Measurements from ENCODE around the gene WARS2.

GRCh38 chr1:119004781-119005180 lies 135.7 kb downstream of the WARS2 start:
- TF ChIP-seq, protein P1, sequence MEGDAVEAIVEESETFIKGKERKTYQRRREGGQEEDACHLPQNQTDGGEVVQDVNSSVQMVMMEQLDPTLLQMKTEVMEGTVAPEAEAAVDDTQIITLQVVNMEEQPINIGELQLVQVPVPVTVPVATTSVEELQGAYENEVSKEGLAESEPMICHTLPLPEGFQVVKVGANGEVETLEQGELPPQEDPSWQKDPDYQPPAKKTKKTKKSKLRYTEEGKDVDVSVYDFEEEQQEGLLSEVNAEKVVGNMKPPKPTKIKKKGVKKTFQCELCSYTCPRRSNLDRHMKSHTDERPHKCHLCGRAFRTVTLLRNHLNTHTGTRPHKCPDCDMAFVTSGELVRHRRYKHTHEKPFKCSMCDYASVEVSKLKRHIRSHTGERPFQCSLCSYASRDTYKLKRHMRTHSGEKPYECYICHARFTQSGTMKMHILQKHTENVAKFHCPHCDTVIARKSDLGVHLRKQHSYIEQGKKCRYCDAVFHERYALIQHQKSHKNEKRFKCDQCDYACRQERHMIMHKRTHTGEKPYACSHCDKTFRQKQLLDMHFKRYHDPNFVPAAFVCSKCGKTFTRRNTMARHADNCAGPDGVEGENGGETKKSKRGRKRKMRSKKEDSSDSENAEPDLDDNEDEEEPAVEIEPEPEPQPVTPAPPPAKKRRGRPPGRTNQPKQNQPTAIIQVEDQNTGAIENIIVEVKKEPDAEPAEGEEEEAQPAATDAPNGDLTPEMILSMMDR (IDR thresholded peaks at IDR 0.05), result no peak
- TF ChIP-seq POLR2AphosphoS5 (IDR thresholded peaks at IDR 0.05), result no peak
- TF ChIP-seq POLR2A (IDR thresholded peaks at IDR 0.05), result no peak
